CD14-positive monocyte (primary cell): Measurements from ENCODE around the gene MAST4. TPM values are rescaled to one million over a fixed set of nuclear protein-coding genes. Genes with fewer than 3 reads are reported as not detected.

Source experiments
- DNase-seq, 3 donors: peaks; one replicate each; pipeline ENCODE4 v3.0.0-alpha.2; 2011 to 2022
- H2AFZ ChIP-seq: 2 replicates; pipeline ENCODE4 v1.6.0; 2012; ENCODE audit warnings: mild to moderate bottlenecking, low read depth, low read length, inconsistent platforms; ENCODE audit not compliant: insufficient read depth, poor library complexity, severe bottlenecking
- H3K27ac ChIP-seq, 2 donors: 1 replicate in 1 of 2; 2 replicates in 1 of 2; pipeline ENCODE4 v1.5.1; 2012 to 2013; ENCODE audit warnings: low read length in 2 of 2, control low read depth in 1 of 2, inconsistent platforms in 1 of 2, low read depth in 1 of 2, mild to moderate bottlenecking in 1 of 2
- H3K27me3 ChIP-seq, 2 donors: one replicate each; pipeline versions ENCODE4 v1.6.0 to v1.6.1; 2011 to 2013; ENCODE audit warnings: low read length in 2 of 2; ENCODE audit not compliant: control insufficient read depth in 2 of 2, insufficient read depth in 2 of 2
- H3K36me3 ChIP-seq, 2 donors: replicated peaks in 1 of 2; 1 replicate in 1 of 2; 2 replicates in 1 of 2; pipeline versions ENCODE4 v1.5.1 to v1.6.1; 2012 to 2013; ENCODE audit warnings: low read length in 2 of 2, control low read depth in 1 of 2, inconsistent platforms in 1 of 2, mild to moderate bottlenecking in 1 of 2; ENCODE audit not compliant: insufficient read depth in 2 of 2, control insufficient read depth in 1 of 2
- H3K4me1 ChIP-seq, 2 donors: 1 replicate in 1 of 2; 2 replicates in 1 of 2; pipeline versions ENCODE4 v1.5.1 to v1.6.1; 2012 to 2013; ENCODE audit warnings: low read length in 2 of 2, control low read depth in 1 of 2, inconsistent platforms in 1 of 2, mild to moderate bottlenecking in 1 of 2, moderate library complexity in 1 of 2; ENCODE audit not compliant: insufficient read depth in 2 of 2, control insufficient read depth in 1 of 2
- H3K4me2 ChIP-seq: replicated peaks from 2 replicates; pipeline ENCODE3; 2012; ENCODE audit warnings: low read length, moderate library complexity, mild to moderate bottlenecking; ENCODE audit not compliant: poor library complexity, severe bottlenecking; ENCODE audit errors: extremely low read depth
- H3K4me3 ChIP-seq, 3 experiments: fragments of 200-600 bp in 1 of 3; sonication (generic) in 1 of 3; replicated peaks in 1 of 3; 1 replicate in 2 of 3; 2 replicates in 1 of 3; pipeline ENCODE4 v1.5.1; 2011 to 2013; ENCODE audit warnings: low read length in 3 of 3, mild to moderate bottlenecking in 3 of 3, control low read depth in 2 of 3, low read depth in 2 of 3, inconsistent platforms in 1 of 3, moderate library complexity in 1 of 3
- H3K79me2 ChIP-seq: 2 replicates; pipeline ENCODE4 v1.6.0; 2012; ENCODE audit warnings: mild to moderate bottlenecking, control low read depth, inconsistent platforms, low read length, moderate library complexity; ENCODE audit not compliant: insufficient read depth
- H3K9ac ChIP-seq: 2 replicates; pipeline ENCODE4 v1.6.0; 2017; ENCODE audit warnings: low read length, mild to moderate bottlenecking; ENCODE audit not compliant: insufficient read depth, poor library complexity, severe bottlenecking
- H3K9me3 ChIP-seq, 2 donors: replicated peaks in 1 of 2; 1 replicate in 1 of 2; 2 replicates in 1 of 2; pipeline versions ENCODE4 v1.5.1 to v1.6.1; 2012 to 2013; ENCODE audit warnings: low read length in 2 of 2, control low read depth in 1 of 2; ENCODE audit not compliant: control insufficient read depth in 1 of 2, insufficient read depth in 1 of 2
- H4K20me1 ChIP-seq: 2 replicates; pipeline ENCODE4 v1.6.0; 2012; ENCODE audit warnings: mild to moderate bottlenecking, low read length, control low read depth, moderate library complexity; ENCODE audit not compliant: insufficient read depth
- H3K27ac Mint-ChIP-seq, 7 donors: one replicate each; pipeline ENCODE4 v1.8.0; 2020; ENCODE audit warnings: mild to moderate bottlenecking in 7 of 7, mixed read lengths in 7 of 7, moderate library complexity in 6 of 7, inconsistent platforms in 2 of 7
- H3K27me3 Mint-ChIP-seq, 3 donors: one replicate each; pipeline ENCODE4 v1.8.0; 2021 to 2022; ENCODE audit warnings: low read depth in 3 of 3, mild to moderate bottlenecking in 3 of 3, mixed read lengths in 3 of 3, moderate library complexity in 3 of 3, inconsistent platforms in 1 of 3
- H3K36me3 Mint-ChIP-seq, 2 donors: one replicate each; pipeline ENCODE4 v1.8.0; 2020; ENCODE audit warnings: mixed read lengths in 2 of 2, inconsistent platforms in 1 of 2, mild to moderate bottlenecking in 1 of 2
- H3K4me1 Mint-ChIP-seq: one replicate; pipeline ENCODE4 v1.8.0; 2020; ENCODE audit warnings: mild to moderate bottlenecking, mixed read lengths
- H3K4me3 Mint-ChIP-seq, 2 donors: one replicate each; pipeline ENCODE4 v1.8.0; 2020; ENCODE audit warnings: mild to moderate bottlenecking in 2 of 2, mixed read lengths in 2 of 2, moderate library complexity in 1 of 2
- H3K9me3 Mint-ChIP-seq, 7 donors: one replicate each; pipeline ENCODE4 v1.8.0; 2020 to 2022; ENCODE audit warnings: mixed read lengths in 7 of 7, mild to moderate bottlenecking in 6 of 7, moderate library complexity in 6 of 7, inconsistent platforms in 2 of 7
- CTCF ChIP-seq: fragments of 200-600 bp; IDR thresholded peaks from one replicate; pipeline ENCODE4 v1.8.0; 2022; ENCODE audit warnings: antibody characterized with exemption, mild to moderate bottlenecking
- WGBS: methylation state at CpG from one replicate; pipeline ENCODE4 v1.1.5; 2013; ENCODE audit warnings: missing lambda C conversion rate; ENCODE audit not compliant: insufficient coverage; 5-methylcytosine and 5-hydroxymethylcytosine counted together
- intact Hi-C, 2 donors: fragments of 100-400 bp; cut with micrococcal nuclease; formaldehyde crosslinking; loops; one replicate each; pipeline versions ENCODE4 v1.15.0 to v1.15.1; 2023
- polyA plus RNA-seq, 3 donors: library from polyadenylated mRNA; depleted of rRNA in 1 of 3; unstranded in 2 of 3; stranded (reverse) in 1 of 3; fragments of 300-500 nt in 2 of 3; fragments of >200 nt in 1 of 3; fragmentation: Illumina TruSeq in 2 of 3; gene quantifications; 1 replicate in 2 of 3; 2 replicates in 1 of 3; pipeline ENCODE4 v1.2.3, GENCODE V29; 2012 to 2021

The MAST4 gene
- polyA plus RNA-seq, 3 donors, result 0.03 to 0.24 TPM; not detected in 1

DNA sequence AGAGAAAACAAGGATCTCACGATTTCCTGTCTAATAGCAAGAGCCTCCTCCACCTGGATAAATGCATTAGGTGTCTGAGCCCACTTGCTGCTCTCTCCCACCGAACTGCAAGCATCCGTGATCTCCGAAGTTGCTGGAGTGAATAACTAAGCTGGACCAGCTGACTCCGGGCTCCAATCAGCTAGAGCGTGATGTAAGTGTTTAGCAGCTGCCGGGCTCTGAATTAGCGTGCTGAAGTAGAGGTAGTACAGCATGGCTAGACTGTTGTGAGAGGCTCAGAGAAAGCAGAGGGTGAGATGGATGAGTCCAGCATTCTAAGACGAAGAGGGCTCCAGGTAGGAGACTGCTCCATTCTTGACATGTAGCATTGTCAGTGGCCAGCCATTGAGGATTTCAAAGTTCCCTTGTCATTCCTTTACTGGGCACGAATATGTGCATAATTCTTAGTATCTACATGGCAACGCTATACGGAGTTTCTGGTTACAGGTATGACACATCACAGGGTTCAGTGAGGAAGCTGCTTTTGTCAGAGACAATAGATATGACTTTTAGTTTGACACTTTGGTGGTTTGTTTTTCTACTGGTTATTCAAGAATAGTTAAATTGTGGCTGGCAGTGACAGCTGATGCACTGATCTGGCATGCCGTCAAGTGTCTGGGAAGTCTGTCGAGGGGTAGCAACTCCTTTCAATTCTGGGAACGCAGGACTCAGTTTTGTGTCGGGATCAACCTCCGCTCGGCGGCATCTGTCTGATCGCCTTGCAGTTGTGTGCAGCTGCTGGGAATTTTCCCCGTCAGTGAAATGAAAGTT lies 232.6 kb downstream of the MAST4 start:
- no peaks in the 10 kb centered on the region for H3K79me2 ChIP-seq
- H3K4me3 ChIP-seq, result peak overlapping the region; percentile 26 to 70 (median 38)
- intact Hi-C loops, result no loop called here
- peak; percentile 35 to 64 (median 63) for DNase-seq
- peak overlapping the region in 6 of 7 donors; percentile 26 to 79 (median 68) for H3K27ac Mint-ChIP-seq
- H3K9me3 ChIP-seq, result no peaks in the 10 kb centered on the region
- H3K4me3 Mint-ChIP-seq, result peak overlapping the region; percentile 79 to 92
- 2% methylated on average over 18 of the region's 21 CpGs for WGBS
- peak overlapping the region; percentile 78 for H3K4me2 ChIP-seq
- no peaks in the 10 kb centered on the region for H4K20me1 ChIP-seq
- peak overlapping the region; percentile 44 for H3K9ac ChIP-seq
- peaks cover 12 to 16% of the 10 kb centered on the region in 2 donors for H3K4me1 ChIP-seq
- peaks cover 24 to 34% (median 25%) of the 10 kb centered on the region in 3 donors for H3K27me3 Mint-ChIP-seq
- peaks cover 4 to 27% of the 10 kb centered on the region in 2 donors for H3K27me3 ChIP-seq
- no peaks in the 10 kb centered on the region for H3K36me3 ChIP-seq
- peak overlapping the region in 1 of 2 donors; percentile 9 for H3K27ac ChIP-seq
- H3K9me3 Mint-ChIP-seq, result no peaks in the 10 kb centered on the region
- peaks cover 20% of the 10 kb centered on the region for H3K4me1 Mint-ChIP-seq
- no peaks in the 10 kb centered on the region for H3K36me3 Mint-ChIP-seq
- TF ChIP-seq CTCF, result no peak
- H2AFZ ChIP-seq, result peak overlapping the region; percentile 82

DNA sequence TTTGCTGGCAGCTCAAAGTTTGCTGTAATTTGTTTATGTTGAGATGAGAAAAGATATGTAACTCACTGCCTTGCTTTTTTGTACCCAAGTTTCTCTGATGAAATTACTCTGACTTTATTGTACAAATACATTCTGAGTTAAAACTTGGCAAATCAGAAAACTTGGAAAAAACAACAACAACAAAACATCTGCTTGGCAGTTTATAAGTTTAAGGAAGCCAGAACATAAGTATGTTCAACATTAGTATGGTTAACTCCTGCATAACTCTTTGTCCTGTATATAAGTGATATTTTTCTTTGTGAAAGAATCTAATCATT lies 233.1 kb downstream of the MAST4 start:
- H4K20me1 ChIP-seq, result no peaks in the 10 kb centered on the region
- no peaks in the 10 kb centered on the region for H3K9me3 ChIP-seq
- no peak for DNase-seq
- intact Hi-C loops, result no loop called here
- H3K27ac ChIP-seq, result peak overlapping the region in 1 of 2 donors; percentile 9
- no peaks in the 10 kb centered on the region for H3K36me3 ChIP-seq
- H3K4me3 ChIP-seq, result peak overlapping the region; percentile 26 to 70 (median 38)
- peaks cover 24 to 34% (median 25%) of the 10 kb centered on the region in 3 donors for H3K27me3 Mint-ChIP-seq
- no peaks in the 10 kb centered on the region for H3K9me3 Mint-ChIP-seq
- peak overlapping the region; percentile 44 for H3K9ac ChIP-seq
- H2AFZ ChIP-seq, result peak overlapping the region; percentile 82
- peaks cover 4 to 27% of the 10 kb centered on the region in 2 donors for H3K27me3 ChIP-seq
- H3K4me3 Mint-ChIP-seq, result peak overlapping the region; percentile 79 to 92
- no peaks in the 10 kb centered on the region for H3K36me3 Mint-ChIP-seq
- H3K79me2 ChIP-seq, result no peaks in the 10 kb centered on the region
- TF ChIP-seq CTCF, result no peak
- peak overlapping the region; percentile 78 for H3K4me2 ChIP-seq
- peaks cover 20% of the 10 kb centered on the region for H3K4me1 Mint-ChIP-seq
- peak overlapping the region in 3 of 7 donors; percentile 33 to 79 (median 61) for H3K27ac Mint-ChIP-seq
- H3K4me1 ChIP-seq, result peaks cover 12 to 16% of the 10 kb centered on the region in 2 donors
